Measurements from ENCODE around the gene SYNM. TPM values are rescaled to one million over a fixed set of nuclear protein-coding genes. Genes with fewer than 3 reads are reported as not detected.

SYNM gene
- total RNA-seq, 6 experiments from 2014 or later: 4.6 to 7.6 (median 7.4) TPM

DNA sequence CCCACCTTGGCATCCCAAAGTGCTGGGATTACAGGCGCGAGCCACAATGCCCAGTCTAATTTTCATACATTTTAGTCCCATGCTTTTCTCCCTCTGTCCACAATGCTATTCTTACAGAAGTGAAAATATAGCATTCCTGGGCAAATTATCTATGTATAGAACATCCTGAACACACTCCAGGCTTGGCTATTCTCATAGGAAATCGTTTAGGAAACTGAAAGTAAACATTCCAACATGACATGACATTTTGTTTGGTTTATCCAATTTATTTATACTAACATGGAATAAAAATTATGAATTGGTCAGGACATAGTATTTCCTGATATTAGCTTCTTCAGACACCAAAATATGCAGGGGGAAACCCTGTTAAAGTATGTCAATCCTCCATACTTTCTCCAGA is 52.6 kb downstream of the SYNM start:
- peak overlapping the region; percentile 47 for H3K27ac Mint-ChIP-seq
- H3K27me3 Mint-ChIP-seq (ENCODE audit: insufficient read depth): peaks cover 2% of the 10 kb centered on the region
- no peaks in the 10 kb centered on the region for H3K9me3 Mint-ChIP-seq
- TF ChIP-seq, protein P1, sequence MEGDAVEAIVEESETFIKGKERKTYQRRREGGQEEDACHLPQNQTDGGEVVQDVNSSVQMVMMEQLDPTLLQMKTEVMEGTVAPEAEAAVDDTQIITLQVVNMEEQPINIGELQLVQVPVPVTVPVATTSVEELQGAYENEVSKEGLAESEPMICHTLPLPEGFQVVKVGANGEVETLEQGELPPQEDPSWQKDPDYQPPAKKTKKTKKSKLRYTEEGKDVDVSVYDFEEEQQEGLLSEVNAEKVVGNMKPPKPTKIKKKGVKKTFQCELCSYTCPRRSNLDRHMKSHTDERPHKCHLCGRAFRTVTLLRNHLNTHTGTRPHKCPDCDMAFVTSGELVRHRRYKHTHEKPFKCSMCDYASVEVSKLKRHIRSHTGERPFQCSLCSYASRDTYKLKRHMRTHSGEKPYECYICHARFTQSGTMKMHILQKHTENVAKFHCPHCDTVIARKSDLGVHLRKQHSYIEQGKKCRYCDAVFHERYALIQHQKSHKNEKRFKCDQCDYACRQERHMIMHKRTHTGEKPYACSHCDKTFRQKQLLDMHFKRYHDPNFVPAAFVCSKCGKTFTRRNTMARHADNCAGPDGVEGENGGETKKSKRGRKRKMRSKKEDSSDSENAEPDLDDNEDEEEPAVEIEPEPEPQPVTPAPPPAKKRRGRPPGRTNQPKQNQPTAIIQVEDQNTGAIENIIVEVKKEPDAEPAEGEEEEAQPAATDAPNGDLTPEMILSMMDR (IDR thresholded peaks at IDR 0.05): no peak
- H3K36me3 Mint-ChIP-seq (ENCODE audit: low read depth): peaks cover 44% of the 10 kb centered on the region
- peaks cover 45% of the 10 kb centered on the region for H3K4me1 Mint-ChIP-seq (ENCODE audit: low read depth)
- no peak overlapping the region for H3K4me3 Mint-ChIP-seq
- no peak for DNase-seq

DNA sequence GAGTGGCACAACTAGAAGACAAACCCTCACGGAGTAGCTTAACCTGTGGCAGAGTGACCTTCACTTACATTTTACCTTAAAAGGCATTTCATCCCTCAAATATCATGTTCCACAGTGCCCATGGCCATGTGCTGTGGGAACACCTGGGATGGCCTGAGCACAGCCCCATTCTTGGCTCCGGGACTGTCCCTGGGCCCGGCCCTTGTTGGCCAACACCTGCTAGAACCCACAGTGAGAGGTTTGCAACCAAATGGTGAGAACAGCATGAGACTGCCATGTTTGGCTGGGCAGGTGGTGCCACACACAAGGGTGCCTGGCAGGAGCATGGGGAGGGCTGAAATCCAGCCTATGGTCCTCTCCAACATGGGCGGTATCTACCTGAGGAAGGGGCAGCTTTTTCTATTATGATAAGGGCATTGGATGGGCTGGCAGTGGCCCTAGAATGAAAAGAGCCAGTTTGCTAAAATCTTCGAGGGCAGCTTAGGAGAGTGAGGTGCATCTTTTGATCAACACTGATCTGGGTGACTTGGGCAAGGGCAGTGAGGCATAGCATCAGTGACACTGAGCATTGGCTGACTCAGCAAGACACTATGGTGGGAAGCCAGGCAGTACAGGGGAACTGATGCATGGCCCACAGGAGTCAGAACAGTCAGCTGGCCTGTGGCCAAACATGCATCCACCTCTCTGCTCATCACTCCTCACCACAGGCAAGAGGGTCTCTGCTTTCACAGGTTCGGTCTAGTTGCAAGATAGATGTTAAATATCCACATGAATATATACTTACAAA is 53.9 kb downstream of the SYNM start:
- H3K36me3 Mint-ChIP-seq (ENCODE audit: low read depth): peaks cover 42% of the 10 kb centered on the region
- H3K27ac Mint-ChIP-seq: no peak overlapping the region
- no peaks in the 10 kb centered on the region for H3K9me3 Mint-ChIP-seq
- peaks cover 40% of the 10 kb centered on the region for H3K4me1 Mint-ChIP-seq (ENCODE audit: low read depth)
- DNase-seq: no peak
- TF ChIP-seq, protein P1 (IDR thresholded peaks at IDR 0.05): no peak
- no peak overlapping the region for H3K4me3 Mint-ChIP-seq
- peaks cover 2% of the 10 kb centered on the region for H3K27me3 Mint-ChIP-seq (ENCODE audit: insufficient read depth)

DNA sequence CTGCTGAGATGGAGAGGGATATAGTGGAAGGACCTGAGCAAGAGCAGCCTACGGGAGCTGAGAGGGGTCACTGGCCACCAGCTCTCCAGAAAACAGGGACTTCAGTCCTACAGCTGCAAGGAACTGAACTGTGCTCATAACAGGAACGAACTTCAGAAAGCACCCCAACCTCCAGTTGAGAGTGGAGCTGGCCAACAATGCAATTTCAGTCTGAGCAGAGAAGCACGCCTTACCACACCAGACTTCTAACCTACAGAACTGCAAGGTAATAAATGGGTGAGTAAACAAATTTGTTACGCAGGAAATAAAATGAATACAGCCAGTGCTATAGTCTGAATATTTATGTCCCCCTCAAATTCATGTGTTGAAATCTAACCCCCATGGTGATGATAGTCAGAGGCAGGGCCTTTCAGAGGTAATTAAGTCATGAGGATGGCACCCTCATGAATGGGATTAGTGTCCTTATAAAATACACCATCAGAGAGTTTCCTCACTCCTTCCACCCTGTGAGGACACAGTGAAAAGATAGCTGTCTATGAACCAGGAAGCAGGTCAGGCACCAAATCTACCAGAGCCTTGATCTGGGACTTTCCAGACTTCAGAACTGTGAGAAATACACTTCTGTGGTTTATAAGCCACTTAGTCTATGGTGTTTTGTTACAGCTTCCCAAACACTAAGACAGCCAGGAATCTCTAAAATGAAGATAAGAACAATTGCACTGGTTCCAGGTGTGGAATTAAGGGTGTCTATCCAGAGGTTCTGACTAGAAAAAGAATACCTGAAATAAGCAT is 58.6 kb downstream of the SYNM start:
- Mint-ChIP-seq H3K27ac (no peak overlapping the region), H3K27me3 (ENCODE audit: insufficient read depth) (no peaks in the 10 kb centered on the region; the same call in 1 of the 2 replicates), H3K4me3 (no peak overlapping the region), H3K36me3 (ENCODE audit: low read depth) (peaks cover 21% of the 10 kb centered on the region), H3K4me1 (ENCODE audit: low read depth) (no peaks in the 10 kb centered on the region), H3K9me3 (no peaks in the 10 kb centered on the region)
- DNase-seq: no peak
- TF ChIP-seq, protein P1 (IDR thresholded peaks at IDR 0.05): no peak

DNA sequence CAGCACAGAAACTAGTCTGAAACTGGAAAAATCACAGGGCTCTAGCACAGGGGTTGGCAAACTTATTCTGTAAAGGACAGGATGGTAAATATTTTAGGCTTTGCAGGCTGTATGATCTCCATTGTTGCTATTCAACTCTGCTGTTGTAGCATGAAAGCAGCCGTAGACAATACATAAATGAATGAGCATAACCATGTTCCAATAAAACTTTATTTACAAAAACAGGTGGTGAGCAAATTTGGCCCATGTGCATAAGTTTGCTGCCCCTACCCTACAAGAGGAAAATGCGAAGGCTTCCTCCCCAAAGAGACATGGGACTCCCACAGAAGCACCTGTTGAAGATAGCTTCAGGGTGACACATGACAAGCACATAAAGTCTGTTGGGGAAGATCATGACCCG is 59.2 kb downstream of the SYNM start:
- H3K36me3 Mint-ChIP-seq (ENCODE audit: low read depth): peaks cover 16% of the 10 kb centered on the region
- H3K9me3 Mint-ChIP-seq: no peaks in the 10 kb centered on the region
- H3K27me3 Mint-ChIP-seq (ENCODE audit: insufficient read depth): no peaks in the 10 kb centered on the region

DNA sequence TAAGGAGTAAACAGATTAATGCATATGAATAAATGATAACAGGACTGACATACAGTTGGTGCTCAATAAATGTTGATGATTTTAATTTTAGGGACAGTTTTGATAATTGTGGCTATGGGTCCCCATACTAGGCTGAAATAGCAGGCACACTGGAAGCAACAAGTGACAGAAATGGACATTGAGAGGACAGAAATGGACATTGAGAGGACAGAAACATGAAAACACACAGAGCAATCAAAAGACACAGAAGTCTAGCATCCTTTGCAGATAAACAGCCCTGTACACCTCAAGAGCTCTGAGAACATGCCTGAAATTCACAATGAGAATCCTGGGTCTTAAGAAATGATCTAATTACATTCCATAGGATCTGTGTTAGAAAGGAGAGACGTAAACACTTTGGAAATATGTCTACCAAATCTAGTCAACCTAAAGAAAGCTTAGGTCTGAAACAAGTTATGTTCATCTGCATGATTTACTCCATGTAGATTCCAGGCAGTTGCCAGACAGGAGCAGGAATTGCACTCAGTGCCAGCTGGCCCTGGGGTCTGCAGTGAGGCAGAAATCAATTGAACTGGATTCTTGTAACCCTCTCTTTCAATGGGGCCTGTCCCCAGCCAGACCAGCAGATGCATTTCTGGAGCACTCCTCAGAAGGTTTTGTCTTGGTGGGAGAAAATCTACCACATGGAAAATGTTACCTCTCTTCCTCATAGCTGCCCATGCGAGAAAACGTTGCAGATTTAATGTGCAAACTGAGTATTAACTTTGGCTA is 60.3 kb downstream of the SYNM start:
- peaks cover 12% of the 10 kb centered on the region for H3K36me3 Mint-ChIP-seq (ENCODE audit: low read depth)
- H3K27me3 Mint-ChIP-seq (ENCODE audit: insufficient read depth): peaks cover 2% of the 10 kb centered on the region; the same call in 1 of the 2 replicates
- H3K9me3 Mint-ChIP-seq: no peaks in the 10 kb centered on the region
- TF ChIP-seq, protein P1 (IDR thresholded peaks at IDR 0.05): no peak
- H3K4me3 Mint-ChIP-seq: no peak overlapping the region
- H3K27ac Mint-ChIP-seq: no peak overlapping the region
- peaks cover 16% of the 10 kb centered on the region for H3K4me1 Mint-ChIP-seq (ENCODE audit: low read depth)
- DNase-seq: no peak

More for the DNA sequence above, 59.2 kb downstream of the SYNM start:
- H3K4me3 Mint-ChIP-seq: no peak overlapping the region
- H3K27ac Mint-ChIP-seq: no peak overlapping the region
- peaks cover 5% of the 10 kb centered on the region for H3K4me1 Mint-ChIP-seq (ENCODE audit: low read depth)
- DNase-seq: no peak
- TF ChIP-seq, protein P1 (IDR thresholded peaks at IDR 0.05): no peak
